ENCODE results near the gene OSBPL1A.

The OSBPL1A gene

GRCh38 chr18:24397694-24398368 is at the start of gene OSBPL1A:
Gene OSBPL1A, minus strand, starts transcription at chr18:24397824. Its CDS starts 20,291 bp downstream, at chr18:24377533.
- peak; percentile 100 for DNase-seq

- peak; percentile 30 for DNase-seq
These were observed 49.4 kb upstream of the OSBPL1A start for GRCh38 chr18:24446953-24447538.

GRCh38 chr18:24446453-24446852 is 48.8 kb upstream of the OSBPL1A start:
- DNase-seq: no peak

- DNase-seq: no peak
These were observed 46.2 kb upstream of the OSBPL1A start for GRCh38 chr18:24443870-24444269.

- DNase-seq: no peak
These were observed 39.3 kb upstream of the OSBPL1A start for GRCh38 chr18:24436939-24437338.

- DNase-seq: no peak
These were observed 35.0 kb upstream of the OSBPL1A start for GRCh38 chr18:24432618-24433017.

GRCh38 chr18:24429188-24429587 is 31.6 kb upstream of the OSBPL1A start:
- DNase-seq: peak; percentile 51

- peak; percentile 60 for DNase-seq
These were observed 31.1 kb upstream of the OSBPL1A start for GRCh38 chr18:24428709-24429108.

GRCh38 chr18:24427484-24427883 is 29.9 kb upstream of the OSBPL1A start:
- peak; percentile 81 for DNase-seq

- peak; percentile 99 for DNase-seq
These were observed 29.0 kb upstream of the OSBPL1A start, which contains the start of gene IMPACT for GRCh38 chr18:24426398-24427294. Gene IMPACT, plus strand, starts transcription at chr18:24426670. Its CDS starts 87 bp downstream, at chr18:24426757.

GRCh38 chr18:24426073-24426397 is 28.4 kb upstream of the OSBPL1A start:
- DNase-seq: no peak

GRCh38 chr18:24421831-24422230 is 24.2 kb upstream of the OSBPL1A start:
- peak; percentile 57 for DNase-seq

- no peak for DNase-seq
These were observed 22.9 kb upstream of the OSBPL1A start for GRCh38 chr18:24420551-24420950.

GRCh38 chr18:24417480-24417879 is 19.9 kb upstream of the OSBPL1A start:
- no peak for DNase-seq

- DNase-seq: no peak
These were observed 16.9 kb upstream of the OSBPL1A start for GRCh38 chr18:24414349-24415003.

- peak; percentile 77 for DNase-seq
These were observed 15.5 kb upstream of the OSBPL1A start for GRCh38 chr18:24413148-24413547.

GRCh38 chr18:24408496-24408895 is 10.9 kb upstream of the OSBPL1A start:
- DNase-seq: no peak

- DNase-seq: no peak
These were observed 7.0 kb upstream of the OSBPL1A start for GRCh38 chr18:24404591-24404990.

GRCh38 chr18:24403076-24403475 is 5.5 kb upstream of the OSBPL1A start:
- DNase-seq: no peak

GRCh38 chr18:24402209-24402785 is 4.7 kb upstream of the OSBPL1A start:
- DNase-seq: no peak

GRCh38 chr18:24400587-24400986 is 3.0 kb upstream of the OSBPL1A start:
- DNase-seq: no peak

- peak; percentile 46 for DNase-seq
These were observed 916 bp upstream of the OSBPL1A start for GRCh38 chr18:24398540-24398939.

All from NCI-H69 (cell line).